Measurements from ENCODE around the gene BTBD9. TPM values are rescaled to one million over a fixed set of nuclear protein-coding genes. Genes with fewer than 3 reads are reported as not detected.

BTBD9 gene
- total and polyA plus RNA-seq, 2 experiments from 2014 or later = 13.0 to 17.0 TPM

- Histone ChIP-seq H3K4me3 (no peak overlapping the region), H3K9me3 (ENCODE audit: low read depth) (no peaks in the 10 kb centered on the region), H3K4me1 (ENCODE audit: insufficient read depth) (no peaks in the 10 kb centered on the region), H3K79me2 (no peaks in the 10 kb centered on the region), H3K9me2 (replicated peaks; ENCODE audit: insufficient read depth) (no peaks in the 10 kb centered on the region), H3K36me3 (replicated peaks; ENCODE audit: insufficient read depth, low read depth) (no peaks in the 10 kb centered on the region), H3K27ac (no peak overlapping the region), H2AFZ (no peak overlapping the region), H3K27me3 (no peaks in the 10 kb centered on the region), H4K20me1 (ENCODE audit: insufficient read depth, poor library complexity, severe bottlenecking) (no peaks in the 10 kb centered on the region), H3K4me2 (no peak overlapping the region)
- TF ChIP-seq EZH2 (IDR thresholded peaks at IDR 0.05; ENCODE audit: borderline replicate concordance) (no peak), EZH2phosphoT487 (IDR thresholded peaks at IDR 0.05; ENCODE audit: low read depth, severe bottlenecking, unreplicated experiment) (no peak), CTCF (IDR thresholded peaks at IDR 0.05; ENCODE audit: poor library complexity) (no peak)
- WGBS (ENCODE audit: low lambda C conversion rate, missing lambda C conversion rate) = 78% methylated on average over 11 of the region's 11 CpGs
- DNase-seq (ENCODE audit: low spot score) = no peak
These were observed 455.1 kb downstream of the BTBD9 start for GRCh38 chr6:38184585-38185080.

GRCh38 chr6:38183856-38184584, 455.7 kb downstream of the BTBD9 start:
- Histone ChIP-seq H4K20me1 (ENCODE audit: insufficient read depth, poor library complexity, severe bottlenecking) (no peaks in the 10 kb centered on the region), H3K4me2 (no peak overlapping the region), H3K4me1 (ENCODE audit: insufficient read depth) (no peaks in the 10 kb centered on the region), H3K9me3 (ENCODE audit: low read depth) (no peaks in the 10 kb centered on the region), H3K4me3 (no peak overlapping the region), H3K27me3 (no peaks in the 10 kb centered on the region), H2AFZ (no peak overlapping the region), H3K79me2 (no peaks in the 10 kb centered on the region), H3K36me3 (replicated peaks; ENCODE audit: insufficient read depth, low read depth) (no peaks in the 10 kb centered on the region), H3K27ac (no peak overlapping the region), H3K9me2 (replicated peaks; ENCODE audit: insufficient read depth) (no peaks in the 10 kb centered on the region)
- no peak for DNase-seq (ENCODE audit: low spot score)
- no peak for TF ChIP-seq EZH2phosphoT487 (IDR thresholded peaks at IDR 0.05; ENCODE audit: low read depth, severe bottlenecking, unreplicated experiment)
- TF ChIP-seq CTCF (IDR thresholded peaks at IDR 0.05; ENCODE audit: poor library complexity) = no peak
- TF ChIP-seq EZH2 (IDR thresholded peaks at IDR 0.05; ENCODE audit: borderline replicate concordance) = no peak
- 69% methylated on average over 13 of the region's 13 CpGs for whole genome bisulfite sequencing (ENCODE audit: low lambda C conversion rate, missing lambda C conversion rate)

- H3K27me3 ChIP-seq = no peaks in the 10 kb centered on the region
- no peak overlapping the region for H2AFZ ChIP-seq
- TF ChIP-seq EZH2 (IDR thresholded peaks at IDR 0.05; ENCODE audit: borderline replicate concordance) (no peak), CTCF (IDR thresholded peaks at IDR 0.05; ENCODE audit: poor library complexity) (no peak), EZH2phosphoT487 (IDR thresholded peaks at IDR 0.05; ENCODE audit: low read depth, severe bottlenecking, unreplicated experiment) (no peak)
- no peak overlapping the region for H3K4me2 ChIP-seq
- no peaks in the 10 kb centered on the region for H3K36me3 ChIP-seq (replicated peaks; ENCODE audit: insufficient read depth, low read depth)
- H3K27ac ChIP-seq = no peak overlapping the region
- no peak for DNase-seq (ENCODE audit: low spot score)
- H3K9me3 ChIP-seq (ENCODE audit: low read depth) = no peaks in the 10 kb centered on the region
- no peaks in the 10 kb centered on the region for H3K79me2 ChIP-seq
- no peaks in the 10 kb centered on the region for H3K9me2 ChIP-seq (replicated peaks; ENCODE audit: insufficient read depth)
- no peak overlapping the region for H3K4me3 ChIP-seq
- no peaks in the 10 kb centered on the region for H3K4me1 ChIP-seq (ENCODE audit: insufficient read depth)
- WGBS (ENCODE audit: low lambda C conversion rate, missing lambda C conversion rate) = 89% methylated on average over 6 of the region's 6 CpGs
- H4K20me1 ChIP-seq (ENCODE audit: insufficient read depth, poor library complexity, severe bottlenecking) = no peaks in the 10 kb centered on the region
These were observed 457.3 kb downstream of the BTBD9 start for GRCh38 chr6:38182426-38182825.

Measured in hepatocyte (in vitro differentiated cells).